ENCODE results near the gene SORBS1.

The SORBS1 gene

DNA sequence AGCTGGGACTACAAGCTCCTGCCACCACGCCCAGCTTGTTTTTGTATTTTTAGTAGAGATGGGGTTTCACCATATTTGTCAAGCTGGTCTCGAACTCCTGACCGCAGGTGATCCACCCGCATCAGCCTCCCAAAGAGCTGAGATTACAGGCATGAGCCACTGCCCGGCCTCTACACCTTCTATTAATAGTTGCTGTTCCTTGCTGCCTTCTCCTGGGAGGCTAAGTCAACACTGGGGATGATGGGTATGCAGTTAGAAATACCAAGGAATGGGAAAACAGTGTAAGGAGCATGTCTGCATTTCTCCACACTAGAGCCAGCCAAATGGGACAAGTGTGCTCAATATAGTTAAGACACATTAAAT, 173.1 kb downstream of the SORBS1 start:
- no peak for ATAC-seq
- TF ChIP-seq ZFP30 (CRISPR knock-in tag; IDR thresholded peaks at IDR 0.05) = no peak
- TF ChIP-seq RARB (CRISPR knock-in tag; IDR thresholded peaks at IDR 0.05) = no peak

DNA sequence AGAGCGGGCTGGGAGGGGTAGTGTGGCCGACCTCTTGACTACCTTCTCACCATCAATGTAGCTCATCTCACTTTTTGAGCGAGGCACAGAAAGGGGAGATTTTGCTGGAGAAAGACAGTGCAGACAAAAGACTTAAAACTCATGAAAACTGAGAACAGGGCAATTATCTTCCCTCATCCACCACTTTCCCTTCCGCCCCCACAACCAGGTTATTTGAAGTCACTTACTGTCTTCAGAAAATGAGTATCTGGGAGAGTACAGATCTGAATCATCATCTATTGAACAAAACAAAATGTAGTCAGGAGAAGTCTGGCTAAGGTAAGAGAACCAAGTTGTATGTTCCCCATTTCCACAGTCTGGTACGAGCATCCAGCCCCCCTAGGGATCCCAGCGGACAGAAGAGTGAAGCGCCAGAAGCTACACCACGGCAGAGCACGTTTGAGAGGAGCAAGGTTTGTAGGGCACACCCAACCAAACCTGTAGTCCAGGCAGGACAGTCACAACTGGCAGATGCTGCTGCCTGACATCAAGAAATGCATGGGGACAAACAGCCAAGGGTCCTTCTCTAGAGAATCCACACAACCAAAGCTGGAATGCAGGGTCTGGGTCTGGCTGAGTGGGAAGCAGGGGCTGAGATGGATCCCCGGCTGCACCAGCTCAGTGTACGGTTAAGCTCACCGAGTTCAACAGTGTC, 177.0 kb downstream of the SORBS1 start:
- TF ChIP-seq RARB (CRISPR knock-in tag; IDR thresholded peaks at IDR 0.05) = no peak
- no peak for TF ChIP-seq ZFP30 (CRISPR knock-in tag; IDR thresholded peaks at IDR 0.05)
- no peak for ATAC-seq

DNA sequence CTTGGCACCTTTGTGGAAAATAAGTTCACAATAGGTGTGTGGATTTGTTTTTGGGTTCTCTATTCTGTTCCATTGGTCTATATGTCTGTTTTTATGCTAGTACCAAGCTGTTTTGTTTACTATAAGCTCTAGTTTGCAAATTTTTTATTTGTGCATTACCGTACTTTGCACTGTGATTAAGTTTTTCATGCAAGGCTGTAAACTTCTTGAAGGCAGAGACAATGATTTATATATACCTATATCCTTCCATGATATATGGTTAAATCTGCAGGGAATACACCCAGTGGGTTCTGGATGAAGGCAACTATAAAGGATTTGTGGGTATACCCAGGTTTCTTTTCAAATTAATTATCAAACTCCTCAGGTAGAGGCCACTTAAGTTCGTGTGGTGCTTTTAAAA, 178.6 kb downstream of the SORBS1 start:
- TF ChIP-seq ESRRG (CRISPR knock-in tag; IDR thresholded peaks at IDR 0.05) = no peak
- TF ChIP-seq, protein P1, sequence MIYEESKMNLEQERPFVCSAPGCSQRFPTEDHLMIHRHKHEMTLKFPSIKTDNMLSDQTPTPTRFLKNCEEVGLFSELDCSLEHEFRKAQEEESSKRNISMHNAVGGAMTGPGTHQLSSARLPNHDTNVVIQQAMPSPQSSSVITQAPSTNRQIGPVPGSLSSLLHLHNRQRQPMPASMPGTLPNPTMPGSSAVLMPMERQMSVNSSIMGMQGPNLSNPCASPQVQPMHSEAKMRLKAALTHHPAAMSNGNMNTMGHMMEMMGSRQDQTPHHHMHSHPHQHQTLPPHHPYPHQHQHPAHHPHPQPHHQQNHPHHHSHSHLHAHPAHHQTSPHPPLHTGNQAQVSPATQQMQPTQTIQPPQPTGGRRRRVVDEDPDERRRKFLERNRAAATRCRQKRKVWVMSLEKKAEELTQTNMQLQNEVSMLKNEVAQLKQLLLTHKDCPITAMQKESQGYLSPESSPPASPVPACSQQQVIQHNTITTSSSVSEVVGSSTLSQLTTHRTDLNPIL (CRISPR knock-in tag; IDR thresholded peaks at IDR 0.05; ENCODE audit: low read depth) = no peak
- TF ChIP-seq RARB (CRISPR knock-in tag; IDR thresholded peaks at IDR 0.05) = no peak
- TF ChIP-seq, protein P2, sequence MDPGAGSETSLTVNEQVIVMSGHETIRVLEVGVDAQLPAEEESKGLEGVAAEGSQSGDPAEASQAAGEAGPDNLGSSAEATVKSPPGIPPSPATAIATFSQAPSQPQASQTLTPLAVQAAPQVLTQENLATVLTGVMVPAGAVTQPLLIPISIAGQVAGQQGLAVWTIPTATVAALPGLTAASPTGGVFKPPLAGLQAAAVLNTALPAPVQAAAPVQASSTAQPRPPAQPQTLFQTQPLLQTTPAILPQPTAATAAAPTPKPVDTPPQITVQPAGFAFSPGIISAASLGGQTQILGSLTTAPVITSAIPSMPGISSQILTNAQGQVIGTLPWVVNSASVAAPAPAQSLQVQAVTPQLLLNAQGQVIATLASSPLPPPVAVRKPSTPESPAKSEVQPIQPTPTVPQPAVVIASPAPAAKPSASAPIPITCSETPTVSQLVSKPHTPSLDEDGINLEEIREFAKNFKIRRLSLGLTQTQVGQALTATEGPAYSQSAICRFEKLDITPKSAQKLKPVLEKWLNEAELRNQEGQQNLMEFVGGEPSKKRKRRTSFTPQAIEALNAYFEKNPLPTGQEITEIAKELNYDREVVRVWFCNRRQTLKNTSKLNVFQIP (CRISPR knock-in tag; IDR thresholded peaks at IDR 0.05; ENCODE audit: borderline replicate concordance, low read depth) = no peak
- TF ChIP-seq ZC3H10 (CRISPR knock-in tag; IDR thresholded peaks at IDR 0.05) = no peak
- TF ChIP-seq BACH2 (CRISPR knock-in tag; IDR thresholded peaks at IDR 0.05; ENCODE audit: borderline replicate concordance) = no peak
- TF ChIP-seq, protein P3, sequence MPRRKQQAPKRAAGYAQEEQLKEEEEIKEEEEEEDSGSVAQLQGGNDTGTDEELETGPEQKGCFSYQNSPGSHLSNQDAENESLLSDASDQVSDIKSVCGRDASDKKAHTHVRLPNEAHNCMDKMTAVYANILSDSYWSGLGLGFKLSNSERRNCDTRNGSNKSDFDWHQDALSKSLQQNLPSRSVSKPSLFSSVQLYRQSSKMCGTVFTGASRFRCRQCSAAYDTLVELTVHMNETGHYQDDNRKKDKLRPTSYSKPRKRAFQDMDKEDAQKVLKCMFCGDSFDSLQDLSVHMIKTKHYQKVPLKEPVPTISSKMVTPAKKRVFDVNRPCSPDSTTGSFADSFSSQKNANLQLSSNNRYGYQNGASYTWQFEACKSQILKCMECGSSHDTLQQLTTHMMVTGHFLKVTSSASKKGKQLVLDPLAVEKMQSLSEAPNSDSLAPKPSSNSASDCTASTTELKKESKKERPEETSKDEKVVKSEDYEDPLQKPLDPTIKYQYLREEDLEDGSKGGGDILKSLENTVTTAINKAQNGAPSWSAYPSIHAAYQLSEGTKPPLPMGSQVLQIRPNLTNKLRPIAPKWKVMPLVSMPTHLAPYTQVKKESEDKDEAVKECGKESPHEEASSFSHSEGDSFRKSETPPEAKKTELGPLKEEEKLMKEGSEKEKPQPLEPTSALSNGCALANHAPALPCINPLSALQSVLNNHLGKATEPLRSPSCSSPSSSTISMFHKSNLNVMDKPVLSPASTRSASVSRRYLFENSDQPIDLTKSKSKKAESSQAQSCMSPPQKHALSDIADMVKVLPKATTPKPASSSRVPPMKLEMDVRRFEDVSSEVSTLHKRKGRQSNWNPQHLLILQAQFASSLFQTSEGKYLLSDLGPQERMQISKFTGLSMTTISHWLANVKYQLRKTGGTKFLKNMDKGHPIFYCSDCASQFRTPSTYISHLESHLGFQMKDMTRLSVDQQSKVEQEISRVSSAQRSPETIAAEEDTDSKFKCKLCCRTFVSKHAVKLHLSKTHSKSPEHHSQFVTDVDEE (CRISPR knock-in tag; IDR thresholded peaks at IDR 0.05) = no peak
- no peak for TF ChIP-seq OSR1 (CRISPR knock-in tag; IDR thresholded peaks at IDR 0.05)
- no peak for TF ChIP-seq GLIS3 (CRISPR knock-in tag; IDR thresholded peaks at IDR 0.05)
- TF ChIP-seq ZNF8 (CRISPR knock-in tag; IDR thresholded peaks at IDR 0.05) = no peak
- TF ChIP-seq ZFP30 (CRISPR knock-in tag; IDR thresholded peaks at IDR 0.05) = no peak
- no peak for ATAC-seq

DNA sequence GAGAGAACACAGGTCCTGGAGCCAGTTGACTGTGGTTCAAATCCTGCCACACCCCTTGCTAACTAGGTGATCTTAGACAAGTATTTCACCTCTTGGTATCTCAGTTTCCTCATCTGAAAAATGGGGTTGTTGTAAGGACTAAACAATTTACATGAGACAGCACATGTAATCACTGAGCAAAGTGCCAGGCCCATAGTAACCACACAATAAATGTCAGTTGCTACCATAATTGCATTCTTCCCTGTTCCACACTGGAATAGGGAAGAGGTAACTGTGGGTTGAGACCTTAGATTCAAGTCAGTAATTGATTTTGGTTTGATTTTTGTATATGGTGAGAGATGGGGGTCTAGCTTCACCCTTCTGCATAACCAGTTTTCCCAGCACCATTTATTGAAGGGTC, 179.0 kb downstream of the SORBS1 start:
- no peak for ATAC-seq
- TF ChIP-seq ZNF70 (CRISPR knock-in tag; IDR thresholded peaks at IDR 0.05) (no peak), BACH2 (CRISPR knock-in tag; IDR thresholded peaks at IDR 0.05; ENCODE audit: borderline replicate concordance) (no peak), ESRRG (CRISPR knock-in tag; IDR thresholded peaks at IDR 0.05) (no peak), OSR1 (CRISPR knock-in tag; IDR thresholded peaks at IDR 0.05) (no peak), CSDC2 (CRISPR knock-in tag; IDR thresholded peaks at IDR 0.05) (no peak), RARB (CRISPR knock-in tag; IDR thresholded peaks at IDR 0.05) (no peak), ZFP3 (CRISPR knock-in tag; IDR thresholded peaks at IDR 0.05) (no peak), ZNF8 (CRISPR knock-in tag; IDR thresholded peaks at IDR 0.05) (no peak), ARNTL (CRISPR knock-in tag; IDR thresholded peaks at IDR 0.05; ENCODE audit: borderline replicate concordance, low read depth) (no peak), PPARA (CRISPR knock-in tag; IDR thresholded peaks at IDR 0.05; ENCODE audit: borderline replicate concordance) (no peak), ZFP30 (CRISPR knock-in tag; IDR thresholded peaks at IDR 0.05) (no peak), GLIS3 (CRISPR knock-in tag; IDR thresholded peaks at IDR 0.05) (no peak)
- TF ChIP-seq, protein P2 (CRISPR knock-in tag; IDR thresholded peaks at IDR 0.05; ENCODE audit: borderline replicate concordance, low read depth) = no peak
- TF ChIP-seq, protein P1 (CRISPR knock-in tag; IDR thresholded peaks at IDR 0.05; ENCODE audit: low read depth) = no peak
- TF ChIP-seq, protein P3 (CRISPR knock-in tag; IDR thresholded peaks at IDR 0.05) = no peak

All from SK-N-SH treated with all-trans-retinoic acid at 6 μM for 48 hours (cell line).